ENCODE measurements around the gene CFAP97.
A peak's percentile ranks its signal among the peaks of the same experiment; 100 is the strongest.
"Not testable (repeated sequence)": the region's sequence is repeated elsewhere in the genome, so short reads cannot be mapped to it uniquely, and the experiment has no call there.

The CFAP97 gene

DNA sequence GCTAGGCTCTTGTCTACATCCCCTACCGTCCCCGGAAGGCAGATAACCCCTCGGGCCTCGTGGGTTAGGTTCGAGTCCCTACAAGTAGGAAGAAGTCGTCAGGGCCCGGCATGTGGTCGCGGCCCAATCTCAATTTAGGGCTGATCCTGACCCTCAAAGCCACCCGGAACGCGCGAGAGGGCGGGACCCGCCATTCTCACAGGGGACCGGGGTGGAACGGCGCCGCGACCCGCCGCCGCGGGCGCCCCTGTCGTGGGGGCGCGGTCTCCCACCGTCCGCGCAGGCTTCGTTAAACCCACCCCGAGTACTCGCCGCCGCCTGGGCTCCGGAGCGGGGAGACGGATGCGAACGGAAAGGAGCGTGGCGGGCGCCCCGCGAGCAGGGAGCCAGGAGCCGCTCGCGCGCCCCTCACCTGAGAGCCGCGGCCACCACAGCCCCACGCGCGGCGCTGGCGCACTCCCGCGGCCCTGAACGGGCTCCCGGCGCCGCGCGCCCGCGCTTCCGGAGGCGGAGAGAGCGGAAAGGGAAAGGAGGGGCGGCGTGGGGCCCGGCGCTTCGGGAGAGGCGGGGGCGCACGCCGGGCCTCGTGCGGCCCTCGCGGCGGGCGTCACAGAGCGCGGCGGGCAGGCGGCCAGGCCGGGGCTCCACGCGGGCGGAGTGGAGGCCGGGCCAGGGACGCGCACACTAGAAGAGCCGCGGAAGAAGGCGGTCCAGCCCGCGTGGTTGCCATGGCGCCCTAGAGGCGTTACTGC is at the start of gene CFAP97:
Gene CFAP97, minus strand, starts transcription at position 515 of the 752 bp plus-strand sequence. CDS start 12,804 bp downstream, outside the sequence.
- peak; percentile 82 for DNase-seq (ENCODE audit: low read depth)

DNA sequence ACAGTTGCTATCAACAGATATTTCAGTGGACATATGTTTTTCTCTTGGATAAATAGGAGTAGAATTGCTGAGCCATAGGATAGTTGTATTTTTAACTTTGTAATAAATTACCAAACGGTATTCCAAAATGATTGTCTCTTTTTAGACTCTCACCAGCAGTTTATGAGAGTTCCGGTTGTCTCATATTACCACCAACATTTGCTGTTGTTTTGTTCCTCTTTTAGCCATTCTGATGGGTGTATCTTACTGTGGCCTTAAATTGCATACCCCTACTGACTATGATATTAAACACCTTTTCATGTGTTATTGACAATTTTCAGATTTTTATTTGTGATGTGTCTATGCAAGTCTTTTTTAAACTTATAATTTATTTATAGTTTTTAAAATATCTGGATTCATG is 45.3 kb upstream of the CFAP97 start:
- DNase-seq (ENCODE audit: low read depth): no peak

DNA sequence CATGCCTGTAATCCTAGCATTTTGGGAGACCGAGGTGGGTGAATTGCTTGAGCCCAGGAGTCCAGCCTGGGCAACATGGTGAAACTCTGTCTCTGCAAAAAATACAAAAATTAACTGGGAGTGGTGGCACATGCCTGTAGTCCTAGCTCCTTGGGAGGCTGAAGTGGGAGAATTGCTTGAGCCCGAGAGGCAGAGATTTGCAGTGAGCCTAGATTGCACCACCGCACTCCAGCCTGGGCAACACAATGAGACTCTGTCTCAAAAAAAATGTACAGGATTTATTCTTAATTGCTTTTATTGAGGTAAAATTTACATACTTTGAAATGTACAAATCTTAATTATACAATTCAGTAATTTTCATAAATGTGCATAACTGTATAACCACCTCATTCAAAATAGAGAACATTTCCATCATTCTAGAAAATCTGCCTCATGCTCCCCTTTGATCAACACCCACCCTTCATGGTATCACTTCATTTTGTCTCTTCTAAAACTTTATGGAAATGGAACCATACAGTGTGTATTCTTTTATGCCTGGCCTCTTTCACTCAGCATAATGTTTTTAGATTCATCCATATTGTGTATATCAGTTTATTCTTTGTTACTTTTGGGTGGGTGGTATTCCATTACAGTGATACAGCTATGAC is 44.7 kb upstream of the CFAP97 start:
- no peak for DNase-seq (ENCODE audit: low read depth)

DNA sequence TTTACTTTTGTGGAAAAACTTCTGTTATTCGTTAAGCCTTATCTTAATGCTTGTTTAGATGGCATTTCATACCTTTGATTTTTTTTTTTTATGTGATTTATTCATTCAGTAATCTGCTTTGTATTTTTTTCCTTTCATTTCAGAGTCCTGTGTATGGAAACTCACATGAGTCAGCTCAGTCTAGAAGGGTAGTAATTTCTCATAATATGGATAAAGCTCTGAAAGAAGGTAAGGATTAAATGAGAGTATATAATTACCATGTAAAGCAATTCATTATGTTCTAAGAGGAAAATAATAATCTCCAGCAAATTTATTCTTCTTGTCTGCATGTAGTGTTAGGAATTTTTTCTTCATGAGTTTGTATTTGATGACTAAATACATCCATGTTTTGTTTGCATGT is 43.4 kb upstream of the CFAP97 start:
- DNase-seq (ENCODE audit: low read depth): no peak

DNA sequence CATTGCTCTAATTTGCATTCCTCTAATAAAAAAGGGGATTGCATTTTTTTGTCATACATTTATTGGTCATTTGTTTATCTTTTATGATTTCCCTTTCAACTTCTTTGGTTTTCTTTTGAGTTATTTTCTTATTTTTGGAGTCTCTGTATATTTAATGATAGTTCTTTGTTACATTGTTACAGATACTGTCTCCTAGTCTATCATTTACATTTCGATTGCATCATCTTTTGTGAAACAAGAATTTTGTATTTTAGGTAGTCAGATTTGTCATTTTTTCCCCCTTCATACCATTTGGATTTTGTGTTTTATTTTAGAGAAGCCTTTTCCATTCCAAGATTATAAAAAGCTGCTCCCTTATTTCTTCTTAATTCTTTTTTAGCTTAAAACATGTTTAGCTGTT is 42.7 kb upstream of the CFAP97 start:
- no peak for DNase-seq (ENCODE audit: low read depth)

DNA sequence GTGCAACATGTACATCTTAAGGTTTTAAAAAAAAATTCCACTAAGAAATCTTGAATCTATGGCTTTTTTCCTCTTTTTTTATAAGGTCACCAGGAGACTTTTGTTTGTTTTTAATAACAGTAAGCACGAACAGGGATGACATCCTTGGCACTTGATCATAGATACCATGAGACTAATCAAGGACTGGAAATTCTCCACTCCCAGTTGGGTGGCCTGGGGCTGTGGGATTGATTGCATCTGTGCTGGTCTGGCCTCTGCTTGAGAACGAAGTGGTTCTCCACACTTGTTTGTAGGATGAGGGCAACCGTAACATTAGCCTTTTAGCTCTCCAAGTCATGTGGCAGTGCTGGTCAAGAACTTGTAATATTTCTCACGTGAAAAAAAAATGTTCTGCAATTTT is 41.0 kb upstream of the CFAP97 start:
- no peak for DNase-seq (ENCODE audit: low read depth)

DNA sequence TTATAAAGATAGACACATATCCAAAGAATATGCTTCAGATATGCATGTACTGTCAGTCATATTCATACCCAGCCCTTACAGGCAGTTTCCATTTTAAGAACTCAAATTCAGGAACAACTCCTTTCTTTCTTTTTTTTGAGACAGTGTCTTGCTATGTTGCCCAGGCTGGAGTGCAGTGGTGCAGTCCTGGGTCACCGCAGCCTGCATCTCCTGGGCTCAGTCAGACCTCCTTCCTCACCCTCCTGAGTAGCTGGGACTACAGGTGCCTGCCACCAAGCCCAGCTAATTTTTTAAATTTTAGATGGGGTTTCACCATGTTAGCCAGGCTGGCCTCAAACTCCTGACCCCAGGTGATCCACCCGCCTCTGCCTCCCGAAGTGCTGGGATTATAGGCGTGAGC is 40.1 kb upstream of the CFAP97 start:
- DNase-seq (ENCODE audit: low read depth): no peak

DNA sequence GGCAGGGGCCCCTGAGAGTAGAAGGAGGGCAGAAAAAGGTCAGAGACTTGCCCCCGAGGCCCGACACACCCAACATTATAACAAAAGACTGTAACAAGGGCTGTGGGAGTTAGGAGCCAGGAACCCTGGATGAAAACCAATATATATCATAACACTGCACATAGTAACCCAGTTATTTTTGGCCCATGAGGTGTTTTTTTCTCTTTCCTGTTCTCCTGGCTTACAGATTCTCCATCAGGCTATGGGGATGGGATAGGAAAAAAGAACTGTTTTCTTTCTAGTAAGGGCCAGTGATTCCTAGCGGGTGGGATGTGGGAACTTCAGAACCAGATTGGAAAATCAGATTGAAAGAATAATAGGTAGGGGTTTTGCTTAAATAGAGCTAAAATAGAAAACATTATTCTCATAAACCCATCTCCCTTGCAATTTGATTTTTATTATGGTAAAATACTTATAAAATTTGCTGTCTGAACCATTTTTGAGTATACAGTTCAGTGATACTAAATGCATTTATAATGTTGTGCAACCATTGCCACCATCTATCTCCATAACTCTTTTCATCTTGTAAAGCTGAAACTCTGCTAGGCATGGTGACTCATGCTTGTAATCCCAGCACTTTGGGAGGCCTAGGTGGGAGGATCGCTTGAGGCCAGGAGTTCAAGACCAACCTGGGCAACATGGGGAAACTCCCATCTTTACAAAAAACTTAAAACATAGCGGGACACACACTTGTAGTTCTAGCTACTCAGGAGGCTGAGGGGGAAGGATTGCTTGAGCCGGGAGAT is 39.1 kb upstream of the CFAP97 start:
- DNase-seq (ENCODE audit: low read depth): no peak

DNA sequence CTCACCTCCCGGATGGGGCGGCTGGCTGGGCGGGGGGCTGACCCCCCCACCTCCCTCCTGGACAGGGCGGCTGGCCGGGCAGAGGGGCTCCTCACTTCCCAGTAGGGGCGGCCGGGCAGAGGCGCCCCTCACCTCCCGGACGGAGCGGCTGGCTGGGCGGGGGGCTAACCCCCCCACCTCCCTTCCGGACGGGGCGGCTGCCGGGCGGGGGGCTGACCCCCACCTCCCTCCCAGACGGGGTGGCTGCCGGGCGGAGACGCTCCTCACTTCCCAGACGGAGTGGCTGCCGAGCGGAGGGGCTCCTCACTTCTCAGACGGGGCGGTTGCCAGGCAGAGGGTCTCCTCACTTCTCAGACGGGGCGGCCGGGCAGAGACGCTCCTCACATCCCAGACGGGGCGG is 36.7 kb upstream of the CFAP97 start:
- not testable (repeated sequence) for DNase-seq (ENCODE audit: low read depth)

DNA sequence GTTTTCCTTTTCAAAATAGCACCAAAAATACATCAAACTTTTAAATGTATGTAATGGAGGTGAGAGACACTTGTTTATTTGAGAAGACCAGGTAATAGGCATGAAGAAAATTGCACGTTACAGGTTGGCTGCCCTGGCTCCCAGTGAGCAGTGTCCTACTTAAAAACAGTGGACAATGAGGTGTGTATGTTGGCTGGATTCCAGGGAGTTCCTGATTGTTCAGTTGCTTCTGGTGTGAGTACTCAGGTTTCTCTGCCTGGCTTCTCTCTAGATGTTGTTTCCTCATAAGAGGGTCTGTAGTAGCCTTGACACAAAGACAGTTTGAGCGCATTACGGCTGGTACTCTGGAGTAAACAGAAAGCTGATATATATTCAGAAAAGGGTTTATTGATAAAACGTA is 35.0 kb upstream of the CFAP97 start:
- no peak for DNase-seq (ENCODE audit: low read depth)

DNA sequence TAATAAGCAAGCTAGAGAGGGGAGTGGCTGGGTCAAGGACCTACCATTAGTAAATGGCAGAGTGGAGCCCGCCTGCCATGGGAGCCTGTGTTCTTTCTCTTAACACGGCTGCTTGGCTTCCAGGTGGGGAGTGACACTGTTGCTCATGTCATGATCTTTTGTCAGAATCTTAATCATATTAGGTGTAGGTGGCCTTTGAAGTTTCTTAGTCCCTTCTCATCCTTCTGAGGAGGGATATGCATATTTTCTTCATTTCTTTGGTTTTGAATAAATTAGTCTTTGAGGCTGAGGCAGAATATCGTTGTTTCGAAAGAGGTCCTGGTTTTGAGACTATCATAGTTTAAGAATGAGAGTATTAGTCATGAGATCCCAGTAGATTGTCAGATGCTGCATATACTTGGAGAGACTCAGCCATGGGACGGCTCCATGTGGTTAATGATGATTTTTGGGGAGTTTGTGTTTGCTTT is 34.4 kb upstream of the CFAP97 start:
- no peak for DNase-seq (ENCODE audit: low read depth)

DNA sequence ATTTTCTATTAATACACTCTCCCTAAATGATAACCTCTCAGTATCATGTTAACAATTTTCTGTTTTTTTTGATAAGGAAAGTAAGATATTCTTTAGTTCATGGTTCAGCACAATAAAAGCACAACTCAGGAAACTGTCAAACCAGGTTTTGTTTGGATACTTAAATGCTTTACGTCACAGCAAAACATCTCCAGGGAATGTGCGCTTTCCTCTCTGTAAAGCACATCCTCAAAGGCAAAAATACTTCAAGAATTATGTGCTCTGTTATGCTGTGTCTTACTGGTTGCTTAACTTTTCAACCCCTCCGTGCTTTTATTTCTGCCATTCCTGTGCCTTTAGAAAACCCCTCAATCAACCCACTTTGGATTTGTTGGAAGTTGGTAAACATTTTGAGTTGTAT is 33.4 kb upstream of the CFAP97 start:
- DNase-seq (ENCODE audit: low read depth): no peak

DNA sequence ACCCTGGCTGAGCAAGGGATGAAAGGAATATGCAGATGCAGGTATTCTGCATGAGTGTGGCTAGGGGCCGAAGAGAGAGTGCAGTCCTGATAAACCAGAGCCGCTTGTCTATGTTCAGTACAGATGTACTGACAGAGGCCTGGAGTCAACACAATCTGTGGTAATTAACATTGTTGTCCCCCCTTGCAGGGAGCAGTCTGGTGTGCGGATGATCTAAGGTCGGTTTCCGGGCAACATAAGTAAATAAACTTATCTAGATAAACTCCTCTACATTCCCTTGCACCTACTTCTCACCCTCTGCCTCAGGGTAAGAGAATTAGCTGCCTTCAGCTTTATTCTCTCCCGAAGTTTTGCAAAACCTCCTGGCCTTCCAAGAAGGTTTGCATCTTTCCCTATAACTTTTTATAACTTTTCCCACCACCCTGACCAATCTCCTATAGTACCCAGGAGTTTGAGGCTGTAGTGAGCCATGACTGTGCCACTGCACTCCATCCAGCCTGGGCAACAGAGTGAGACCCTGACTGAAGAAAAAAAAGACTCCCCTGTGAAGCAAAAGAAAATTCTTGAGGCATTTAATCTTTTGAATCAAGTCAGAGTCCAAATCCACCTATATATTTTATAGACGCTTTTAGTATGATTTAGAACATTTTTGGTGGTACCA is 32.2 kb upstream of the CFAP97 start:
- DNase-seq (ENCODE audit: low read depth): no peak

DNA sequence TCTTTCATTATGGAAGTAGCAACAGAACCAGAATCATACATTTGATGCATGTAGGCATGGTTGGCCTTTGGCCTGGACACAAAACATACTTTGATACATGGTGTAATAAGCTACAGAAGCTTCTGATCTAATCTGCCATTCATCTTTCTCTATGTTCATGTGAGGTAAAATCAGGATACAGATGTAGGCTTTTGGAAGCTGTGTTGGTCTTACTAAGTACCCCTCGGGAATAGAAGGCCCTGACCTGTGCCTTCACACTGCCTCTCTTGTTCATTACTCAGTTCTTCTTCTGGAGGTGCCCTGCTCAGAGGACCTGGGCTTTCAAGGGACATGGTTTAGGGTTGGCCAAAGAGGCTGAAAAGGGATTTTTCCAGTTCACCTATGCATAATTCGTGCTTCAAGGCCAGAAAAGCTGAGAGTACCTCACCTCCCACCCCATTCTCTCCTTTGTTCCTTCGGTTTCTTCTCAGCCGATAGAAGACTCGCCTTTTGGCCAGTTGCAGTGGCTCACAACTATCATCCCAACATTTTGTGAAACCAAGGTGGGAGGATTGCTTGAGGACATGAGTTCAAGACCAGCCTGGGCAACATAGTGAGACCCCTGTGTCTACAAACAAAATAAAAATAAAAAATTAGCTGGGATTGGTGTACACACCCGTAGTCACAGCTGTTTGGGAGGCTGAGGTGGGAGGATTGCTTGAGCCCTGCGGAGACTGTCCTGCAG is 31.5 kb upstream of the CFAP97 start:
- DNase-seq (ENCODE audit: low read depth): no peak

DNA sequence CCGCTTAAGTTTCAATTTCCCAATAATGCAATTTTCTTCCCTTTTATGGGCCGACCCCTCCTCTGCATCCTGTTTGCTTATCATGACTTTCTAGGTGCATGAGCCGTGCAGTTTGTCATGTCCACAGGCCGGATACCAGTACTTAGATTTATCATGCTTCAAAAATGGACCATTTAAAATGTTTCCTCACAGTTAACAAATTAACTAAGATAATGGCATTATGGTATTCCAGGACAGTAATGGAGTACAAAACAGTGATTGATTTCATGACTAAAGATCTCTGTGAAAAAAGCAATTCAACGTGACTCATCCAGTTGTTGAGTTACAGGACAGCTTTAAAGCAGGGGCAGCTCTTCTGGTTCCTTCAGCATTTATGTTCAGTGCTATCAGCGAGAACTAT is 28.6 kb upstream of the CFAP97 start:
- no peak for DNase-seq (ENCODE audit: low read depth)

DNA sequence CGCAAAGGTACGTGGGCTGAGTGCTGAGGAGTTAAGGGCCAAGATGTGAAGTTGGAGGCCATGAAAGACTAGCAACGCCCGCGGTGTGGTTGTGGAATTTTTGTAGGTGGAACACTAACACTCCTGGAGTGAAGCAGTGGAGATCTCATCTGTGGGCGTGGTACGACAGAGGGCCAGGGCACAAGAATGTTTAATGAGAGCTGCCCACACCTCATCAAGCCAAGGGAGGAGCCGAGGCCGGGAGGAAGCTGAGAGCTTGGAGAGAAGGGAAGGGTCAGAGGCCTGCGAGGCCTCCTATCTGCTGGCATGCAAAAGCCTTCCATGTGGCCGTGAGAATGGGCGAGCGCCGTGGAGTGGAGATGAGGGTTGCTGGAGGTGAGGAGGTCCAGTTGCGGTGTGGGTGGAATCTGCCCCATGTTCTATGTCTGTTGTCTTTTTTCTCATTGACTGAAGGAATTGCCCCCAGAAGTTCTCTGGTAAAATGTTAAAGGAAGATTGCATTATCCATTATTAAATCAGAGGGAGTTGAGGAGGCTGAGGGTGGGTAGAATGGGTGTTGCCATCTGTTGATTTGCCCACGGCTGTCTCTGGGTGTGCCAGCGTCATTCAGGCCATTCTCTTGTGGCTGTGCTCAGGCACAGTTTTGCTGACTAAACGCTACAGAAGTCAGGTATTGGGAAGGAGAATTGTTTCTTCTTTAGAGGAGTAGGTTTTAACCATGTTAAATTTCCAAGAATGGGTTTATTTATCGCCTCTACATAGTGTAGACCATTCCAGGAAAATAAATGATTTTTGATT is 25.4 kb upstream of the CFAP97 start:
- no peak for DNase-seq (ENCODE audit: low read depth)

DNA sequence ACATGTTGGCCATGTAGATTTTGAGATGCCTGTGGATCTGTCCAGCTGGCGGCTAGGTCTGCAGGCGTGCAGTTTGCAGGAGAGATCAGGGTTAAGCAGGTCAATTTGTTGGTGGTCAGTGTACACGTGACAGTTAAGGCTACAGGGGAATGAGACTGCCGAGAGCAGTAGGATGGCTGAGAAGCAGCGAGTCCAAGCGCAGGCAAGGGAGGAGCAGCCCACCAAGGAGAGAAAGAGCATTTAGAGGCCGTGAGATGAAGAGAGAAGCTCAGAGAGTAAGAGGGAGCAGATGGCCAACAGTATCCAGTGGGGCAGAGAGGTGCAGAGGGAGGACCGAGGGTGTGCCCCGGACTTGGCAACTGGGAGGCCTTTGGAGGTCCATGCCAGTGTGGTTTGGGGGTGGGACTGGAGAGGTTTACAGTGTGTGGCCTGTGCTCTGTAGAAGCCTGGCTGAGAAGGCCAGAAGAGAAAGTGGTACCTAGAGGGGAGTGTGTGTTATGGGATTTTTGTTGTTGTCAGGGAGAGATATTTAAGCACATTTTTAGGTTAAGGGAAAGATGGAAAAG is 24.0 kb upstream of the CFAP97 start:
- no peak for DNase-seq (ENCODE audit: low read depth)

DNA sequence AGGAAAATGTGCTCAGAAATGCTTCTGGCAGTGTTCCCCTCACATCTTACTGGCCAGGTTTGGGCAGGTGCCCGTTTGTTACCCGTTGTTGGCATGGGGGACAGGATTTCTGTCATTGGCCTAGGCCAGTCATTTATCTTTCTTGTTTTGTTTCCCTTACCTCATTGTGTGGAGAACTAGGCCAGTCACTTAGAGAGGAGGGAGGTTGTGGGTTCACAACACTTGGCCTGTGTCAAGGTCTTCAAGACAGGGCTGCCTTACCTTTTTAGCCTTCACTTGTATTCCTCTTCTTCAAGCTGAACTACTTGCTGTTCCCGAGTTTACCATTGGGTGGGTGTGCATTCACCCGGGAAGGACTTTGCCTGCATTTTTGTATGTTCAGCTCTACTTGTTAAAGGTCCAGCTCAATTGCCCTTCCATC is 23.3 kb upstream of the CFAP97 start:
- no peak for DNase-seq (ENCODE audit: low read depth)

DNA sequence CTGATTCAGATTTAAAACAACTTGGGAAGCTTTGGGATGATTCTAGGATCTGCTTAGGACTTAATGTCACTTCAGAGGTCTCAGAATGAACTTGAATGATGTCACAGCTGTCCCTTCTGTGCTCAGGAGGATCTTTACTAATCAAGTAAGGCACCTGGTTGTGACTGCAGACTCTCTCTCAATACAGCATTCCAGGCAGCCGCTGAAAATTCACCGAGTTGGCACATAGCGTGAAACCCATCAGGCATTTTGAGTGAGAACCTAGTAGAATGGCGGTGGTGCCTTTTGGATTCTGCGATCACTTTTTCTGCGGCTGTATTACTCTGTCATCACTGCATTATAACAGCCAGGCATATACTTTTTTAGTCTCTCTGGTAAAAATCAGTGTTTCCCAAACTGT is 22.1 kb upstream of the CFAP97 start:
- no peak for DNase-seq (ENCODE audit: low read depth)

DNA sequence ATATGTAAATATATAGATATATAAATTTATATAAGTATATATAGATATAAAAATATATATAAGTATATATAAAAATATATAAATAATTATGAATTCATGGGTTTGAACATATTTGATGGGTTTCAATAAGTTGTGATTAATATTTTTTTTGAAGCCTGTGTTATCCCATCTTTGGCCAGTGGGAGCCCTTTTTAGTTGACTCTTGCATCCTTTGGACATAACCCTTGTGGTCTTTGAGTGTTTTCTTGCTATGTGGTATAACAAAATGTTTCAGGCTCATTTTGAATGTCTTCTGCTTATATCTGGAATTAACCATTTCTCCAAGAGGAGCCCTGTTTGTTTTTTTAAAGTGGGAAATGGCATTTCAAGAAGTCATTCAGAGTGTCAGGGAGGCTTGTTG is 20.8 kb upstream of the CFAP97 start:
- no peak for DNase-seq (ENCODE audit: low read depth)

DNA sequence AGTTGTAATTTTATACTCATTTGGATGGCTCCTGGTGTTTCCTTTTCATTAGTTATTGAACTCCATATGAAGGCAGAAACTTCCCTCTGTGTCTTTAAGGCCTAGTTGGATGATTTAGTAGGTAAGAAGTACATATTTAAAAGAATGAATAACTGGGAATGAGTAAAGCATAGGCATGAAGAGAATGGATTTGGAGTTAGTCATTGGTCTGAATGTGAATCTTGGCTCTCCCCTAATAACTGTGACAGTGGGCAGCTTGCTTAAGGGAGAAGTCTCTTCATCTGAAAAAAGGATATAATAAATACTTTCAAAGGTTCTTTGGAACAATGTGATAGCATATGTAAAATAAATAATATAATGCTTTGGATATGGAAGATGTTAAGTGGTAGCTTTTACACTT is 18.8 kb upstream of the CFAP97 start:
- no peak for DNase-seq (ENCODE audit: low read depth)

Data from T-helper 22 cell (primary cell).